ENCODE results near the gene COL4A3. TPM values are rescaled to one million over a fixed set of nuclear protein-coding genes. Genes with fewer than 3 reads are reported as not detected.

COL4A3 gene
- polyA plus RNA-seq, 1 donor from 2014 or later = 0.10 TPM

DNA sequence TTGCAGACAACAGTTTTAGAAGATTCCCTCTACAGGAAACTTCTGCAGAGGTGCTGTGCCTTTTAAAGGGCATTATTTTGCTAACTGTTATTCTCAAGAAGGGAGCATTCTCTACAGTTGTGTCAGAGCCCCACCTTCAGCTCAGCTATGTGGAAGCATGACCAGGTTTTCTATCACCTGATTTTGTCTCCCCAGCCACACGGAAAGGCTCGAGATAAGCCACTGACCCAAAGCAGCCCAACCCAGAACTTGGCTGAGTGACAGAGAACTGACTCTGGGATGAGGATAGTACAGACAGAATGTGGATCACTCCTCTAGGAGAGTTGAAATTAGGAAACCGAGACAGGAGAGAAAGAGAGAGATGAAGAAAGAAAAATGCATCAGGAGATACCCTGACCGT is 11.1 kb upstream of the COL4A3 start:
- H3K4me3 ChIP-seq (ENCODE audit: low read length) = no peak overlapping the region
- H3K9me2 ChIP-seq (ENCODE audit: insufficient read depth, low read length) = no peaks in the 10 kb centered on the region
- no peak overlapping the region for H2AFZ ChIP-seq (ENCODE audit: low read depth, low read length)
- H3K27ac ChIP-seq (ENCODE audit: low read length) = no peak overlapping the region
- H3F3A ChIP-seq (ENCODE audit: insufficient read depth, low read length, poor library complexity, severe bottlenecking) = no peaks in the 10 kb centered on the region
- TF ChIP-seq EZH2 (IDR thresholded peaks at IDR 0.05; ENCODE audit: borderline replicate concordance, insufficient read depth, low read length, poor library complexity, severe bottlenecking) = no peak
- no peak for TF ChIP-seq CTCF (IDR thresholded peaks at IDR 0.05; ENCODE audit: poor library complexity, severe bottlenecking)
- no peak for TF ChIP-seq TAF1 (IDR thresholded peaks at IDR 0.05; ENCODE audit: low read depth)
- no peak for TF ChIP-seq EP300 (conservative IDR thresholded peaks at IDR 0.05; ENCODE audit: poor library complexity, severe bottlenecking)
- no peak for TF ChIP-seq RAD21 (conservative IDR thresholded peaks at IDR 0.05)
- TF ChIP-seq POLR2AphosphoS5 (IDR thresholded peaks at IDR 0.05) = no peak
- no peak for TF ChIP-seq REST (IDR thresholded peaks at IDR 0.05; ENCODE audit: borderline replicate concordance)
- no peak for TF ChIP-seq MXI1 (conservative IDR thresholded peaks at IDR 0.05; ENCODE audit: poor library complexity, severe bottlenecking)
- H3K9ac ChIP-seq (ENCODE audit: low read length) = no peak overlapping the region
- no peaks in the 10 kb centered on the region for H3K9me3 ChIP-seq (ENCODE audit: low read length)
- H3K79me2 ChIP-seq (replicated peaks; ENCODE audit: insufficient read depth, low read length) = no peaks in the 10 kb centered on the region
- H3K36me3 ChIP-seq (ENCODE audit: insufficient read depth, low read length) = no peaks in the 10 kb centered on the region
- H4K20me1 ChIP-seq (ENCODE audit: insufficient read depth) = no peaks in the 10 kb centered on the region
- H3K27me3 ChIP-seq (ENCODE audit: insufficient read depth, low read depth, low read length) = no peaks in the 10 kb centered on the region
- H3K4me2 ChIP-seq (ENCODE audit: low read length) = no peak overlapping the region

GRCh38 chr2:227153758-227154486 is 10.5 kb upstream of the COL4A3 start:
- TF ChIP-seq SMC3 (conservative IDR thresholded peaks at IDR 0.05; ENCODE audit: poor library complexity) = no peak
- no peak for TF ChIP-seq RAD21 (conservative IDR thresholded peaks at IDR 0.05)
- TF ChIP-seq REST (IDR thresholded peaks at IDR 0.05; ENCODE audit: borderline replicate concordance) = no peak
- no peak for TF ChIP-seq EZH2 (IDR thresholded peaks at IDR 0.05; ENCODE audit: borderline replicate concordance, insufficient read depth, low read length, poor library complexity, severe bottlenecking)
- no peak for TF ChIP-seq TAF1 (IDR thresholded peaks at IDR 0.05; ENCODE audit: low read depth)
- TF ChIP-seq POLR2AphosphoS5 (IDR thresholded peaks at IDR 0.05) = no peak
- no peak for TF ChIP-seq CTCF (IDR thresholded peaks at IDR 0.05; ENCODE audit: poor library complexity, severe bottlenecking)
- no peak for TF ChIP-seq MXI1 (conservative IDR thresholded peaks at IDR 0.05; ENCODE audit: poor library complexity, severe bottlenecking)
- TF ChIP-seq EP300 (conservative IDR thresholded peaks at IDR 0.05; ENCODE audit: poor library complexity, severe bottlenecking) = no peak
- Histone ChIP-seq H3K4me2 (ENCODE audit: low read length) (no peak overlapping the region), H3K27ac (ENCODE audit: low read length) (no peak overlapping the region), H3K9me3 (ENCODE audit: low read length) (no peaks in the 10 kb centered on the region), H4K20me1 (ENCODE audit: insufficient read depth) (no peaks in the 10 kb centered on the region), H3F3A (ENCODE audit: insufficient read depth, low read length, poor library complexity, severe bottlenecking) (no peaks in the 10 kb centered on the region), H3K27me3 (ENCODE audit: insufficient read depth, low read depth, low read length) (no peaks in the 10 kb centered on the region), H3K9ac (ENCODE audit: low read length) (no peak overlapping the region), H3K4me3 (ENCODE audit: low read length) (no peak overlapping the region), H3K36me3 (ENCODE audit: insufficient read depth, low read length) (no peaks in the 10 kb centered on the region), H3K9me2 (ENCODE audit: insufficient read depth, low read length) (no peaks in the 10 kb centered on the region), H3K79me2 (replicated peaks; ENCODE audit: insufficient read depth, low read length) (no peaks in the 10 kb centered on the region), H2AFZ (ENCODE audit: low read depth, low read length) (no peak overlapping the region)

Data from neural cell (in vitro differentiated cells).